ENCODE results near the gene NALCN.

DNA sequence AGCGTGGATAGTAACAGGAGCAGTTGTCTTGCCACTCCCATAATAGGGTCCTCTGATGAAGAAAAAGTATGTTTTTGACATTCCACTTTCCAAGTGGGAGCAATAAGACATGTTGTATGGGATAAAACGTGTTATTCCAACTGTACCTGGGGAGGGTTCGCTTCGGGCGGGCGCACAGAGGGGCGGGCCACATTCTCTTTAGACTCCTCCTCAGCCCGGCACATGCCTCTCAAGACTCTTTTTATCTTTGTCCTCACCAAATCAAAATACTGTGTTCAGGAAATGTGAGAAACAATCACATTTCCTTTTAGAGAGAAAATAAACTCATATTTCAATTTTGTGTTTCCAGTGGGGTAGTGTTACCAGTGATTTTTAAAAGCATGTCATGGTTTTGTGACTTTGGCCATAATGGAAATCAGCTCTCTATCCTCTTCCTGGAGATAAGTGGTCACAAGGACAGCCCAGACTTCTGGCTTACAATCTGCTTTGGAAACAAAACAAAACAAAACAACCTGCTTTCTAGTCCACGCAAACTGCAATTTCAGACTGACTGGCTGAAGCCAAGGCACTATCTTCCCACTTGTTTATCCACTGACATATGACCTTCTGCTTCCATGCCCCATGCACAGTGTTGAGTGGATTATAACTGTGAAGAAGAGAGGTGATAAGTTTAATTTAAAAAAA is 276.1 kb downstream of the NALCN start:
- TF ChIP-seq POLR2A (IDR thresholded peaks at IDR 0.05; ENCODE audit: low read length) (no peak), GATA1 (IDR thresholded peaks at IDR 0.05; ENCODE audit: low read depth, low read length) (no peak)
